HUES48 (cell line): ENCODE measurements around the gene MARCKS.

Experiments used
- H3K27ac ChIP-seq: one replicate; pipeline ENCODE4 v1.7.0; 2013; ENCODE audit warnings: low read depth, low read length, inconsistent platforms
- H3K27me3 ChIP-seq: 2 replicates; pipeline ENCODE4 v1.6.1; 2013; ENCODE audit warnings: mild to moderate bottlenecking, low read length; ENCODE audit not compliant: control insufficient read depth, insufficient read depth
- H3K36me3 ChIP-seq: 2 replicates; pipeline ENCODE4 v1.6.1; 2013; ENCODE audit warnings: low read length; ENCODE audit not compliant: control insufficient read depth, insufficient read depth
- H3K4me1 ChIP-seq: 2 replicates; pipeline ENCODE4 v1.6.1; 2013; ENCODE audit warnings: mild to moderate bottlenecking, low read length; ENCODE audit not compliant: control insufficient read depth, insufficient read depth
- H3K4me3 ChIP-seq: 2 replicates; pipeline ENCODE4 v1.5.1; 2013; ENCODE audit warnings: mild to moderate bottlenecking, low read depth, low read length
- H3K9ac ChIP-seq: 2 replicates; pipeline ENCODE4 v1.6.1; 2013; ENCODE audit warnings: mild to moderate bottlenecking, low read depth, low read length, moderate library complexity
- H3K9me3 ChIP-seq: 2 replicates; pipeline ENCODE4 v1.6.1; 2013; ENCODE audit warnings: low read length; ENCODE audit not compliant: control insufficient read depth, insufficient read depth

MARCKS gene

GRCh38 chr6:113853252-113853651 is 3.9 kb upstream of the MARCKS start:
- Histone ChIP-seq H3K27me3 (peaks cover 50% of the 10 kb centered on the region), H3K4me1 (peaks cover 12% of the 10 kb centered on the region), H3K36me3 (no peaks in the 10 kb centered on the region), H3K4me3 (no peak overlapping the region), H3K9ac (no peak overlapping the region), H3K9me3 (no peaks in the 10 kb centered on the region), H3K27ac (no peak overlapping the region)

- Histone ChIP-seq H3K4me3 (peak overlapping the region; percentile 100), H3K27ac (peak overlapping the region; percentile 37), H3K36me3 (no peaks in the 10 kb centered on the region), H3K27me3 (peaks cover 50% of the 10 kb centered on the region), H3K9ac (peak overlapping the region; percentile 39; the same call in 1 of the 2 replicates), H3K9me3 (no peaks in the 10 kb centered on the region), H3K4me1 (peaks cover 12% of the 10 kb centered on the region)
Measured at GRCh38 chr6:113854531-113855499, 2.3 kb upstream of the MARCKS start.

- peak overlapping the region; percentile 100 for H3K4me3 ChIP-seq
Measured at GRCh38 chr6:113855500-113856374, 1.4 kb upstream of the MARCKS start.

GRCh38 chr6:113856375-113856624 is 845 bp upstream of the MARCKS start:
- Histone ChIP-seq H3K27ac (peak overlapping the region; percentile 21), H3K4me3 (peak overlapping the region; percentile 100)

More at GRCh38 chr6:113855500-113856374, 1.4 kb upstream of the MARCKS start:
- Histone ChIP-seq H3K36me3 (peaks cover 1% of the 10 kb centered on the region), H3K27ac (peak overlapping the region; percentile 21), H3K4me1 (peaks cover 12% of the 10 kb centered on the region), H3K27me3 (peaks cover 50% of the 10 kb centered on the region), H3K9me3 (no peaks in the 10 kb centered on the region), H3K9ac (peak overlapping the region; percentile 6; the same call in 1 of the 2 replicates)

GRCh38 chr6:113857556-113858479 is 673 bp downstream of the MARCKS start:
- Histone ChIP-seq H3K27me3 (peaks cover 34% of the 10 kb centered on the region), H3K4me1 (peaks cover 12% of the 10 kb centered on the region), H3K9ac (peak overlapping the region; percentile 100), H3K27ac (peak overlapping the region; percentile 98), H3K4me3 (peak overlapping the region; percentile 100), H3K9me3 (no peaks in the 10 kb centered on the region), H3K36me3 (peaks cover 22% of the 10 kb centered on the region)

More at GRCh38 chr6:113856375-113856624, 845 bp upstream of the MARCKS start:
- peaks cover 49% of the 10 kb centered on the region for H3K27me3 ChIP-seq
- peak overlapping the region; percentile 100; the same call in 1 of the 2 replicates for H3K9ac ChIP-seq
- H3K36me3 ChIP-seq, result peaks cover 7% of the 10 kb centered on the region
- no peaks in the 10 kb centered on the region for H3K9me3 ChIP-seq
- H3K4me1 ChIP-seq, result peaks cover 12% of the 10 kb centered on the region

GRCh38 chr6:113858480-113859348 is 1.6 kb downstream of the MARCKS start:
- peaks cover 12% of the 10 kb centered on the region for H3K4me1 ChIP-seq
- peak overlapping the region; percentile 100 for H3K4me3 ChIP-seq
- no peaks in the 10 kb centered on the region for H3K9me3 ChIP-seq
- peaks cover 25% of the 10 kb centered on the region for H3K27me3 ChIP-seq
- peaks cover 23% of the 10 kb centered on the region for H3K36me3 ChIP-seq
- H3K9ac ChIP-seq, result peak overlapping the region; percentile 100
- peak overlapping the region; percentile 98 for H3K27ac ChIP-seq

GRCh38 chr6:113859349-113860180 is 2.4 kb downstream of the MARCKS start:
- H3K36me3 ChIP-seq, result peaks cover 23% of the 10 kb centered on the region
- H3K4me1 ChIP-seq, result peaks cover 8% of the 10 kb centered on the region
- peaks cover 17% of the 10 kb centered on the region for H3K27me3 ChIP-seq
- H3K27ac ChIP-seq, result peak overlapping the region; percentile 60
- H3K9me3 ChIP-seq, result no peaks in the 10 kb centered on the region
- peak overlapping the region; percentile 50 for H3K9ac ChIP-seq
- H3K4me3 ChIP-seq, result peak overlapping the region; percentile 100

GRCh38 chr6:113860181-113860955 is 3.2 kb downstream of the MARCKS start:
- no peak overlapping the region for H3K9ac ChIP-seq
- peak overlapping the region; percentile 18 for H3K27ac ChIP-seq
- peak overlapping the region; percentile 100; the same call in 1 of the 2 replicates for H3K4me3 ChIP-seq
- peaks cover 8% of the 10 kb centered on the region for H3K4me1 ChIP-seq
- peaks cover 15% of the 10 kb centered on the region for H3K27me3 ChIP-seq
- peaks cover 23% of the 10 kb centered on the region for H3K36me3 ChIP-seq
- H3K9me3 ChIP-seq, result no peaks in the 10 kb centered on the region
